Body of pancreas (tissue), 4 donors: ENCODE results near the gene LTBP4. TPM values are rescaled to one million over a fixed set of nuclear protein-coding genes. Genes with fewer than 3 reads are reported as not detected.
A peak's percentile ranks its signal among the peaks of the same experiment; 100 is the strongest.

Experiments
- ATAC-seq: fragments of 150-250 bp; one replicate; pipeline ENCODE4 v1.9.1; 2016
- DNase-seq, 4 donors: peaks; one replicate each; pipeline ENCODE4 v3.0.0-alpha.2; 2019
- H3K27ac ChIP-seq, 4 donors: fragments of 200-600 bp; sonication (generic); 1 replicate in 3 of 4; 2 replicates in 1 of 4; pipeline versions ENCODE4 v1.5.1 to v1.6.1; 2016 to 2019; ENCODE audit warnings: mild to moderate bottlenecking in 1 of 4, mixed read lengths in 1 of 4, moderate library complexity in 1 of 4
- H3K27me3 ChIP-seq, 2 donors: fragments of 200-600 bp; sonication (generic); one replicate each; pipeline ENCODE4 v1.6.0; 2016; ENCODE audit warnings: mild to moderate bottlenecking in 1 of 2
- H3K36me3 ChIP-seq, 2 donors: fragments of 200-600 bp; sonication (generic); replicated peaks in 1 of 2; 2 replicates each; pipeline ENCODE4 v1.5.1; 2016; ENCODE audit warnings: low read depth in 2 of 2; ENCODE audit not compliant: insufficient read depth in 1 of 2
- H3K4me1 ChIP-seq: fragments of 200-600 bp; sonication (generic); one replicate; pipeline ENCODE4 v1.6.0; 2016
- H3K4me3 ChIP-seq, 2 donors: fragments of 200-600 bp; sonication (generic); 1 replicate in 1 of 2; 2 replicates in 1 of 2; pipeline ENCODE4 v1.5.1; 2016 to 2019
- H3K9me3 ChIP-seq, 3 donors: fragments of 200-600 bp; sonication (generic); 1 replicate in 2 of 3; 2 replicates in 1 of 3; pipeline ENCODE4 v1.5.1; 2016
- POLR2A ChIP-seq, 3 donors: fragments of 450-650 bp; IDR thresholded peaks; one replicate each; pipeline ENCODE4 v1.6.1; 2016; ENCODE audit warnings: antibody characterized with exemption in 3 of 3, mild to moderate bottlenecking in 2 of 3
- WGBS, 2 donors: methylation state at CpG; one replicate each; pipeline ENCODE4 v1.1.5; 2017; 5-methylcytosine and 5-hydroxymethylcytosine counted together
- intact Hi-C: fragments of 100-400 bp; cut with DNase I; formaldehyde crosslinking; loops from one replicate; pipeline ENCODE4 v1.15.1; 2023
- total RNA-seq, 2 donors: library from RNA; depleted of rRNA; stranded (reverse); fragments of >200 nt; gene quantifications; one replicate each; pipeline ENCODE4 v1.1.0, GENCODE V29; 2016
- TF ChIP-seq, protein P1 (sequence below), 7 experiments: fragments of 450-650 bp in 4 of 7; fragments of 200-600 bp in 3 of 7; sonication (generic) in 3 of 7; IDR thresholded peaks; one replicate each; pipeline ENCODE4 v1.5.1; 2016 to 2019; ENCODE audit warnings: antibody characterized with exemption in 7 of 7

LTBP4 gene
- total RNA-seq, 2 donors from 2014 or later: 45.1 to 195 TPM

DNA sequence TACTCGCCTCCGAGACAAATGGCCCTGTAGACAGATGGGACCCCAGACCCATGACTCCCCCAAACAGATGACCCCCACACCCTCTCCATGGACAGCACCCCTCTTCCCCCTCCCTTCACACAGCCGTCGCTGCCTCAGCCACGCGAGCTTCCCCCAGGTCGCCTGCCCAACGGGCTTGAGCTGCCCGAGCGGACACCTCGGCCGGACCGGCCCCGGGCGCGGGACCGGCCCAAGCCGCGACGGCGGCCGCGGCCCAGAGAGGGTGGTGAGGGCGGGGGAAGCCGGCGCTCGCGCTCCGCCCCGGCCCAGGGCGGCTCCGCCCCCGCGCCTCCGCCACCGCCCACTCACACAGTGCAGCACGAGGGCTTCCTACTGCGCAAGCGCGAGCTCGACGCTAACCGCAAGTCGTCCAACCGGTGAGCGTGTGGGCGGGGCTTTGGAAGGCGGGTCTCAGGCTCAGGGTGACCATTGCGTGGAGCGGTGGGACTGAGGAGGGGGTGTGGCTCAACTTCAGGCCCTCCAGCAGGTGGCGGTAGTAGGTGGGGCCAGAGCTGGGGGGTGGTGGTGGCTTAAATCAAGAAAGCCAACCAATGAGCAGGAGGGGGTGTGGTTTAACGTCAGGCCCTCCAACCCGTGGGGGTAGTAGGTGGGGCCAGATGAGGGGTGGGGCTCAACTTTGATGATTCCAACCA is 30.7 kb upstream of the LTBP4 start:
- ATAC-seq (peak; percentile 95), DNase-seq (peak; percentile 100)
- H3K4me1 ChIP-seq: peaks cover 13% of the 10 kb centered on the region
- H3K27me3 ChIP-seq: peaks cover 0 to 9% of the 10 kb centered on the region in 2 donors
- no peaks in the 10 kb centered on the region for H3K9me3 ChIP-seq
- 0 to 1% methylated on average over 3 to 48 of the region's 53 CpGs for WGBS, 2 donors
- intact Hi-C loops: no loop called here
- no peak overlapping the region for H3K4me3 ChIP-seq
- H3K27ac ChIP-seq: peak overlapping the region in 3 of 4 donors; percentile 29 to 47 (median 35)
- TF ChIP-seq, protein P1, sequence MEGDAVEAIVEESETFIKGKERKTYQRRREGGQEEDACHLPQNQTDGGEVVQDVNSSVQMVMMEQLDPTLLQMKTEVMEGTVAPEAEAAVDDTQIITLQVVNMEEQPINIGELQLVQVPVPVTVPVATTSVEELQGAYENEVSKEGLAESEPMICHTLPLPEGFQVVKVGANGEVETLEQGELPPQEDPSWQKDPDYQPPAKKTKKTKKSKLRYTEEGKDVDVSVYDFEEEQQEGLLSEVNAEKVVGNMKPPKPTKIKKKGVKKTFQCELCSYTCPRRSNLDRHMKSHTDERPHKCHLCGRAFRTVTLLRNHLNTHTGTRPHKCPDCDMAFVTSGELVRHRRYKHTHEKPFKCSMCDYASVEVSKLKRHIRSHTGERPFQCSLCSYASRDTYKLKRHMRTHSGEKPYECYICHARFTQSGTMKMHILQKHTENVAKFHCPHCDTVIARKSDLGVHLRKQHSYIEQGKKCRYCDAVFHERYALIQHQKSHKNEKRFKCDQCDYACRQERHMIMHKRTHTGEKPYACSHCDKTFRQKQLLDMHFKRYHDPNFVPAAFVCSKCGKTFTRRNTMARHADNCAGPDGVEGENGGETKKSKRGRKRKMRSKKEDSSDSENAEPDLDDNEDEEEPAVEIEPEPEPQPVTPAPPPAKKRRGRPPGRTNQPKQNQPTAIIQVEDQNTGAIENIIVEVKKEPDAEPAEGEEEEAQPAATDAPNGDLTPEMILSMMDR (IDR thresholded peaks at IDR 0.05): peak in 4 of 7 experiments; percentile 32 to 64 (median 54)
- TF ChIP-seq POLR2A (IDR thresholded peaks at IDR 0.05): peak in 2 of 3 donors; percentile 39 to 46
- no peaks in the 10 kb centered on the region for H3K36me3 ChIP-seq

DNA sequence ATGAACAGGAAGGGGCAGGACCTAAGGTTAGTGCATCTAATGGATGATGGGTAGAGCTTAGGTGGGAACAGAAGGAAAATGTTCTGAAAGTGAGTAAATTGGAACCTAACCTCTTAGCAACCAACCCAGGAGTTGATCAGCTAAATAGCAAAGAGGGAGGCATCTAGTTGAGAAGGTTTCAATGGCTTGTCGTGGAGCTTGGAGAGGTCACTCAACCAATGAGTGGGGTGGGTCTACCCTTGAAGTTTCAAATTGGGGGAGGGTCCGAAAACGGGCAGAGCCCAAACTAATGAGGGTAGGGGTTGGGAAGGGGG is 30.2 kb upstream of the LTBP4 start:
- no peak for DNase-seq
- 15 to 23% methylated on average over 3 of the region's 3 CpGs for WGBS, 2 donors
- TF ChIP-seq, protein P1 (IDR thresholded peaks at IDR 0.05): no peak
- no peak for TF ChIP-seq POLR2A (IDR thresholded peaks at IDR 0.05)
- Histone ChIP-seq H3K36me3 (no peaks in the 10 kb centered on the region), H3K27me3 (peaks cover 0 to 8% of the 10 kb centered on the region in 2 donors), H3K9me3 (no peaks in the 10 kb centered on the region), H3K4me1 (peaks cover 16% of the 10 kb centered on the region), H3K27ac (peak overlapping the region in 3 of 4 donors; percentile 29 to 47 (median 35)), H3K4me3 (no peak overlapping the region)
- ATAC-seq: no peak
- intact Hi-C loops: no loop called here

DNA sequence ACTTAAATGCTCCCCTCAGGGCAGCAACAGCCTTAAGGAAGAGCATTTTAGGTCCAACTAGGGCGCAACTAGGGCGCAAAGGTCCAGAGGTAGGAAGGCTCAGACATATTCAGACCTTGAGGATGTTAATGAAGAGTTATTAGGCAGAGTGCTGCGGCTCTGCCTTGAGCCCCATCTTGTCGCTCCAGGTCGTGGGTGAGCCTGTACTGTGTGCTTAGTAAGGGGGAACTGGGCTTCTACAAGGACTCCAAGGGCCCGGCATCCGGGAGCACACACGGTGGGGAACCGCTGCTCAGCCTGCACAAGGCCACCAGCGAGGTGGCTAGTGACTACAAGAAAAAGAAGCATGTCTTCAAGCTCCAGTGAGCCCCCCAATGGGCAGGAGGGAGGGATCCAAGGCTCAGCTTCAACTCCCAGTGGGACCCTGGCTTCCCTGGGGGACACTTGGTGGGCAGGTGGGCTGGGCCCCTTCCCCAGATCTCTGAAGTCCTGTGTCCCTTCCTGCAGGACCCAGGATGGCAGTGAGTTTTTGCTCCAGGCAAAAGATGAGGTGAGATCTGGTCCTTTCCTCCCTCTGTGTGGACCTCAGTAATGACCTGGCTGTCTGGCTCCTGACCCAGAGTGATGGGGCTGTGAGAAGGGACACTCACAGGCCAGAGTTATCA is 29.2 kb upstream of the LTBP4 start:
- Histone ChIP-seq H3K27me3 (peaks cover 0 to 8% of the 10 kb centered on the region in 2 donors), H3K27ac (peak overlapping the region in 1 of 4 donors; percentile 47), H3K9me3 (no peaks in the 10 kb centered on the region), H3K4me3 (no peak overlapping the region), H3K36me3 (no peaks in the 10 kb centered on the region), H3K4me1 (peaks cover 19% of the 10 kb centered on the region)
- TF ChIP-seq POLR2A (IDR thresholded peaks at IDR 0.05): no peak
- TF ChIP-seq, protein P1 (IDR thresholded peaks at IDR 0.05): no peak
- 76 to 100% methylated on average over 4 to 10 of the region's 10 CpGs for WGBS, 2 donors
- intact Hi-C loops: no loop called here
- DNase-seq (no peak), ATAC-seq (no peak)

DNA sequence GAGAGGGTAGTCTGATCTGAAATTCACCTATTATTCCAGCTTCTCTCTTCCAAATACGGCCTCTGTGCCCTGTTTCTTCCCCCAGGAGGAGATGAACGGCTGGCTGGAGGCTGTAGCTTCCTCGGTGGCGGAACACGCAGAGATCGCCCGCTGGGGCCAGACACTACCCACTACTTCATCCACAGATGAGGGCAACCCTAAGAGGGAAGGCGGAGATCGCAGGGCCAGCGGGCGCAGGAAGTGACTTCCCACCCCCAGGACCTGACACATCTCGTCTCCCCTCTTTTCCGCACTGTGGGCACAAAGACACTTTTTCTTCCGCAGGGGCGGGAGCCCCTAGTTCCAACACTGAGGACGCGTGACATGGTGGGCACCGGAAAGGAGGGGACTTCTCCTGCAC is 25.8 kb upstream of the LTBP4 start:
- TF ChIP-seq, protein P1 (IDR thresholded peaks at IDR 0.05): no peak
- no peak for TF ChIP-seq POLR2A (IDR thresholded peaks at IDR 0.05)
- DNase-seq (no peak), ATAC-seq (no peak)
- intact Hi-C loops: no loop called here
- Histone ChIP-seq H3K4me1 (peaks cover 19% of the 10 kb centered on the region), H3K27ac (no peak overlapping the region), H3K27me3 (no peaks in the 10 kb centered on the region), H3K4me3 (no peak overlapping the region), H3K9me3 (no peaks in the 10 kb centered on the region), H3K36me3 (peaks cover 2 to 3% of the 10 kb centered on the region in 2 donors)
- WGBS, 2 donors: 78 to 93% methylated on average over 8 to 18 of the region's 18 CpGs
